WI38 (cell line): ENCODE data around the gene SH3RF3.

Experiments used
- H3K4me3 ChIP-seq: 2 replicates; pipeline ENCODE4 v1.5.1; 2011; ENCODE audit warnings: low read depth, mild to moderate bottlenecking, control low read depth, low read length
- CTCF ChIP-seq: IDR thresholded peaks from 2 replicates; pipeline ENCODE4 v1.5.1; 2012; ENCODE audit warnings: low read depth, mild to moderate bottlenecking, control low read depth, low read length

The SH3RF3 gene

GRCh38 chr2:109479804-109480203 is 350.8 kb downstream of the SH3RF3 start:
- H3K4me3 ChIP-seq: no peak overlapping the region
- no peak for TF ChIP-seq CTCF

GRCh38 chr2:109480486-109481195 is 351.6 kb downstream of the SH3RF3 start:
- H3K4me3 ChIP-seq: no peak overlapping the region
- no peak for TF ChIP-seq CTCF

GRCh38 chr2:109481196-109481555 is 352.2 kb downstream of the SH3RF3 start:
- H3K4me3 ChIP-seq: no peak overlapping the region
- TF ChIP-seq CTCF: no peak

- TF ChIP-seq CTCF: no peak
- no peak overlapping the region for H3K4me3 ChIP-seq
Measured at GRCh38 chr2:109481599-109481998, 352.6 kb downstream of the SH3RF3 start.

GRCh38 chr2:109482361-109482861 is 353.4 kb downstream of the SH3RF3 start:
- no peak for TF ChIP-seq CTCF
- no peak overlapping the region for H3K4me3 ChIP-seq

- no peak for TF ChIP-seq CTCF
- no peak overlapping the region for H3K4me3 ChIP-seq
Measured at GRCh38 chr2:109486711-109487535, 357.9 kb downstream of the SH3RF3 start.

- H3K4me3 ChIP-seq: no peak overlapping the region
- no peak for TF ChIP-seq CTCF
Measured at GRCh38 chr2:109487536-109487869, 358.5 kb downstream of the SH3RF3 start.
